Measurements from ENCODE around the gene MVD.

MVD gene

DNA sequence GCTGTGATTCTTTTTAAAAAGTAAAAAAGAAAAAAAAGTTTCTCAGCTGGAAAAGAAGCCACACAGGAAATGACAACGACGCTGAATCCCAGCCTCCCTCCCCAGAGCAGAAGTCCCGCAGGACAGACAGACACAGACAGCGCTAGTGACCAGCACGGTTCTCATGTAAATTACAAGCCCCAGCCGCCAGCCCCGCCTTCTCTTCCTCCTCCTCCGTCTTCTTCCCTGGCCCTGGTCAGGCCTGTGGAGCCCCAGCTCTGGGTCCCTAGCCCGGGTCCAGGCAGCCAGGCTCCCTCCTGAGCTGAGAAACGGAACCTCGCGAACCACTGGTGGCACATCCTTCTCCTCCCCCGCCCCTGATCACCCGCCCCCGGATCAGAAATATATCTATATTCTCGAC is 31.5 kb downstream of the MVD start:
- no peak for DNase-seq (ENCODE audit: low read depth)

DNA sequence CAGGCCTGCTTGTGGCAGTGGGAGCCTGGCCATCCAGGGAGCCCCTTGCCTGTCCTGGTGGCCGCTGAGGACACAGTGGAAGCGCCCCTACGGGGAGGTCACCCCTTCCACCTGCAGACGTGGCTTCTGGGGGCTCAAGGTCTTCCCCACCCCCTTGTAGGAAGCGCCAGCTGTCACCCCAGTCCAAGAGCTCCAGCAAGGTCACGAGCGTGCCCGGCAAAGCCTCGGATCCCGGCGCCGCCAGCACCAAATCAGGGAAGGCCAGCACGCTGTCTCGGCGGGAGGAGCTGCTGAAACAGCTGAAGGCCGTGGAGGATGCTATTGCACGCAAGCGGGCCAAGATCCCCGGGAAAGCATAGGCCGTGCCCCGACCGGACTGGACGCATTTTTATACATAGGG is 31.9 kb downstream of the MVD start:
- no peak overlapping the region for H3K4me3 ChIP-seq (ENCODE audit: control insufficient read depth, low read depth, low read length)
- no peak for DNase-seq (ENCODE audit: low read depth)
- TF ChIP-seq, protein P1, sequence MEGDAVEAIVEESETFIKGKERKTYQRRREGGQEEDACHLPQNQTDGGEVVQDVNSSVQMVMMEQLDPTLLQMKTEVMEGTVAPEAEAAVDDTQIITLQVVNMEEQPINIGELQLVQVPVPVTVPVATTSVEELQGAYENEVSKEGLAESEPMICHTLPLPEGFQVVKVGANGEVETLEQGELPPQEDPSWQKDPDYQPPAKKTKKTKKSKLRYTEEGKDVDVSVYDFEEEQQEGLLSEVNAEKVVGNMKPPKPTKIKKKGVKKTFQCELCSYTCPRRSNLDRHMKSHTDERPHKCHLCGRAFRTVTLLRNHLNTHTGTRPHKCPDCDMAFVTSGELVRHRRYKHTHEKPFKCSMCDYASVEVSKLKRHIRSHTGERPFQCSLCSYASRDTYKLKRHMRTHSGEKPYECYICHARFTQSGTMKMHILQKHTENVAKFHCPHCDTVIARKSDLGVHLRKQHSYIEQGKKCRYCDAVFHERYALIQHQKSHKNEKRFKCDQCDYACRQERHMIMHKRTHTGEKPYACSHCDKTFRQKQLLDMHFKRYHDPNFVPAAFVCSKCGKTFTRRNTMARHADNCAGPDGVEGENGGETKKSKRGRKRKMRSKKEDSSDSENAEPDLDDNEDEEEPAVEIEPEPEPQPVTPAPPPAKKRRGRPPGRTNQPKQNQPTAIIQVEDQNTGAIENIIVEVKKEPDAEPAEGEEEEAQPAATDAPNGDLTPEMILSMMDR (conservative IDR thresholded peaks at IDR 0.05; ENCODE audit: control insufficient read depth, insufficient read depth, low read depth, low read length) = no peak

More for the DNA sequence above, 31.5 kb downstream of the MVD start:
- no peak overlapping the region for H3K4me3 ChIP-seq (ENCODE audit: control insufficient read depth, low read depth, low read length)
- TF ChIP-seq, protein P1 (conservative IDR thresholded peaks at IDR 0.05; ENCODE audit: control insufficient read depth, insufficient read depth, low read depth, low read length) = no peak

DNA sequence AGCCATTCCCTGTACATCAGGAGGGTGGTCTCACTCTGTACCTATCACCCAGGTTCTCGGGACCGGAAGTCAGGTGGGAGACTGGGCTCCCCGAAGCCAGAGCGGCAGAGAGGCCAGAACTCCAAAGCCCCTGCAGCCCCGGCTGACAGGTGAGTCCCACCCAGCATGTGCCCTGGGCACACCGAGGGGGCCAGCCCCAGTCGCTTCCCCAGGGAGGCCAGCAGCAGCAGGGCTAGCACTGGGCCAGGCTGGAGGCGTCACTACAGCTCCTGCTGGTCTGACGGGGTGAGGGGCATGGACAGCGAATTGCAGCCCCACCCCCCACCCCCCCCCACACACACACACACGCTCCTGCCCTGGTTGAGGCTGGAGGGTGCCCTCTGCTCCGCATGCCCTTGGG is 32.5 kb downstream of the MVD start:
- no peak for DNase-seq (ENCODE audit: low read depth)
- TF ChIP-seq, protein P1 (conservative IDR thresholded peaks at IDR 0.05; ENCODE audit: control insufficient read depth, insufficient read depth, low read depth, low read length) = no peak
- H3K4me3 ChIP-seq (ENCODE audit: control insufficient read depth, low read depth, low read length) = no peak overlapping the region

DNA sequence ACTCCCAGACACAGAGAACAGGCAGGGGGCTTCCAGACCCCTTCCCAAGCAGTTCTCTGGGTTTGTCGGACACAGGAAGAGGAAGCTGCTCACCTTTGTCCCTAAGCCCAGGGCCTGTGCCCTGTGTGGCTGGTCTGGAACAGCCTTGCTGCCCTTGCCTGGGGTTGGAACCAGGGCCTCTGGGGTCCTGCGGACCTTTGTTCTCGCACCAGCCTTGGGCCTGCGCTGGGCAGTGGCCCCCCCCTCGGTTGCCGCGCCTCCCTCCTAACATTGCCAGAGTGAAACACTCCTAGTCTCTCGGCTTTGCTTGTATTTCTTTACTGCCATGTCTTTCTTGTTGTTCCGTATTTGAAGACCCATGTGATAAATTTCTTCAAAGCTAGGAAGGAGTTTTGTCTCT is 33.1 kb downstream of the MVD start:
- TF ChIP-seq, protein P1 (conservative IDR thresholded peaks at IDR 0.05; ENCODE audit: control insufficient read depth, insufficient read depth, low read depth, low read length) = no peak
- no peak overlapping the region for H3K4me3 ChIP-seq (ENCODE audit: control insufficient read depth, low read depth, low read length)
- no peak for DNase-seq (ENCODE audit: low read depth)

DNA sequence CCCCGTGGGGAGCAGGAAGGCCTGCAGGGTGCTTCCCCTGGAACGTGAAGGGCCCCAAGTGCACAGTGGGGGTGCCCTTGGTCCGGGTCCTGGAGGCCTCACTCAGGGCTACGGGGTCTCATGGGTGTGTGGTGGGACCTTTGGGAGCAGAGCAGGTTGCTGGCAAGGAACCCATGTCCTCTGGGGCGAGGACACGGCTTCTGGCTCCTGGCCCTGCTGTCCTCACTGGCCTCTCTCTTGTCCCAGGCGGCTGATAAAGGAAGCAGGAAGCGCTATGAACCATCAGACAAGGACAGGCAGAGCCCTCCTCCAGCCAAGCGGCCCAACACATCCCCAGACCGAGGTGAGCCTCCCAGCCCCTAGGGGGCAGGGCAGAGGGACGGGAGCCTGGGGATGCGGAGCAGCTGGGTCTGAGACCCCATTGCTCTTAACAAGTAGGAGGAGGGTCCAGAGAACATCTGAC is 34.3 kb downstream of the MVD start:
- H3K4me3 ChIP-seq (ENCODE audit: control insufficient read depth, low read depth, low read length) = no peak overlapping the region
- no peak for DNase-seq (ENCODE audit: low read depth)
- TF ChIP-seq, protein P1 (conservative IDR thresholded peaks at IDR 0.05; ENCODE audit: control insufficient read depth, insufficient read depth, low read depth, low read length) = peak; percentile 31

DNA sequence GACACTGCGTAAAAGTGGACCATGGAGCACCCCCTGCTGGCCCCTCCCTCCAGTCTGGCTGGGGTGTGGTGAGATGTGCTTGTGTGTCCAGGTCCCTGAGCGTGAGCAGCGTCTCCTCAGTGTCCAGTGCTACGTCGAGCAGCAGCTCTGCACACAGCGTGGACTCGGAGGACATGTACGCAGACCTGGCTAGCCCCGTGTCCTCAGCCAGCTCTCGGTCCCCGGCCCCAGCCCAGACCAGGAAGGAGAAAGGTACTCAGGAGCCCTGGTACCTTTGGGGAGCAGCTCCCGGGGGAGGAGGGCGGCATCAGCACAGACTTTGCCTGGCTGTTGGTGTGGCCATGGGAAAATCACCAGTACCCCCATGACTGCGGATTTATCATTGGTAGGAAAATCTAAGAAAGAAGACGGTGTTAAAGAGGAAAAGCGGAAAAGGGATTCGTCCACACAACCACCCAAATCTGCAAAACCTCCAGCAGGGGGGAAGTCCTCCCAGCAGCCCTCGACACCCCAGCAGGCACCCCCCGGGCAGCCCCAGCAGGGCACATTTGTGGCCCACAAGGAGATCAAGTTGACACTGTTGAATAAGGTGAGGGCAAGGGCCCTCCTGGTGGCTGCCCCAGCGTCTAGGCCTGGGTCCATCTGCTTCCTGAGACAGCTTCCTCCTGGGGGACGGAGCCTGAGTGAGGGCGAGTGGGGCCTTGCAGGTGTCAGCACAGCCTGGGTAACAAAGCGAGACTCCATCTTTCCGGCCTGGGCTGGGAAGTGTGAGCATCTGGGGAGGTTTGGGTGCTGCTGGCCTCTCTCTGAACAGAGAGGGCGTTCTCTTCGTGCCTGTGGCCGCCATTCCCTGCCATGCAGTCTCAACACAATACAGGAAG is 35.1 kb downstream of the MVD start:
- no peak for DNase-seq (ENCODE audit: low read depth)
- H3K4me3 ChIP-seq (ENCODE audit: control insufficient read depth, low read depth, low read length) = no peak overlapping the region
- TF ChIP-seq, protein P1 (conservative IDR thresholded peaks at IDR 0.05; ENCODE audit: control insufficient read depth, insufficient read depth, low read depth, low read length) = no peak

All from fibroblast of mammary gland (primary cell).